Colonic mucosa (tissue), 4 donors: Measurements from ENCODE around the gene PRKAB2. TPM values are rescaled to one million over a fixed set of nuclear protein-coding genes. Genes with fewer than 3 reads are reported as not detected.
"Not testable (repeated sequence)": the region's sequence is repeated elsewhere in the genome, so short reads cannot be mapped to it uniquely, and the experiment has no call there.

Source experiments
- DNase-seq: peaks from one replicate; pipeline ENCODE4 v3.0.0-alpha.2; 2020
- H3K27ac ChIP-seq: fragments of 200-600 bp; one replicate; pipeline ENCODE4 v1.8.0; 2021
- H3K27me3 ChIP-seq: fragments of 200-600 bp; one replicate; pipeline ENCODE4 v1.8.0; 2021
- H3K36me3 ChIP-seq: fragments of 200-600 bp; one replicate; pipeline ENCODE4 v1.8.0; 2021
- H3K4me1 ChIP-seq: fragments of 200-600 bp; one replicate; pipeline ENCODE4 v1.8.0; 2021; ENCODE audit warnings: mild to moderate bottlenecking
- H3K4me3 ChIP-seq: fragments of 200-600 bp; one replicate; pipeline ENCODE4 v1.8.0; 2021
- H3K9ac ChIP-seq, 2 donors: one replicate each; pipeline ENCODE4 v1.7.0; 2013; ENCODE audit warnings: control low read depth in 2 of 2, low read depth in 2 of 2, low read length in 2 of 2
- H3K9me3 ChIP-seq: fragments of 200-600 bp; one replicate; pipeline ENCODE4 v1.8.0; 2021
- CTCF ChIP-seq: fragments of 200-600 bp; IDR thresholded peaks from one replicate; pipeline ENCODE4 v1.8.0; 2022; ENCODE audit warnings: antibody characterized with exemption, mild to moderate bottlenecking
- intact Hi-C: fragments of 100-400 bp; cut with DNase I; formaldehyde crosslinking; loops from one replicate; pipeline ENCODE4 v1.14.1; 2022
- total RNA-seq, 2 donors: library from RNA; stranded (reverse); fragmentation: NEBNext Ultra II Directional in 1 of 2; extraction: Animal tissue kit (Norgen Biotek cat#: 25700) in 1 of 2; gene quantifications; one replicate each; pipeline ENCODE4 v1.2.1, GENCODE V29; 2021
- donor health status: healthy.
- donor health status: DM: no; HTN: no; CAD: no.
- donor health status: DM: no; HTN: no; CAD: no.

The PRKAB2 gene
- total RNA-seq, 2 donors from 2014 or later: 11.3 to 22.5 TPM

GRCh38 chr1:147163019-147163418 is 9.3 kb downstream of the PRKAB2 start:
- H3K36me3 ChIP-seq: no peaks in the 10 kb centered on the region
- no peaks in the 10 kb centered on the region for H3K9me3 ChIP-seq
- no peak for TF ChIP-seq CTCF
- intact Hi-C loops: no loop called here
- H3K27ac ChIP-seq: no peak overlapping the region
- no peak overlapping the region for H3K4me3 ChIP-seq
- peaks cover 9% of the 10 kb centered on the region for H3K4me1 ChIP-seq
- no peak overlapping the region for H3K9ac ChIP-seq
- DNase-seq: no peak
- no peaks in the 10 kb centered on the region for H3K27me3 ChIP-seq

GRCh38 chr1:147162093-147162492 is 10.2 kb downstream of the PRKAB2 start:
- intact Hi-C loops: no loop called here
- H3K27me3 ChIP-seq: no peaks in the 10 kb centered on the region

GRCh38 chr1:147157116-147157515 is 15.2 kb downstream of the PRKAB2 start:
- intact Hi-C loops, H3K9me3 ChIP-seq, H3K36me3 ChIP-seq, H3K9ac ChIP-seq, H3K27ac ChIP-seq, H3K4me1 ChIP-seq, DNase-seq, H3K27me3 ChIP-seq, H3K4me3 ChIP-seq: not testable (repeated sequence)

More at GRCh38 chr1:147162093-147162492, 10.2 kb downstream of the PRKAB2 start:
- Histone ChIP-seq H3K9me3 (no peaks in the 10 kb centered on the region), H3K27ac (no peak overlapping the region), H3K4me1 (peaks cover 4% of the 10 kb centered on the region), H3K9ac (no peak overlapping the region), H3K36me3 (no peaks in the 10 kb centered on the region), H3K4me3 (no peak overlapping the region)
- no peak for DNase-seq
- no peak for TF ChIP-seq CTCF

GRCh38 chr1:147156642-147157041 is 15.6 kb downstream of the PRKAB2 start:
- intact Hi-C loops: no loop called here
- no peak overlapping the region for H3K4me3 ChIP-seq
- no peaks in the 10 kb centered on the region for H3K9me3 ChIP-seq
- no peaks in the 10 kb centered on the region for H3K4me1 ChIP-seq
- no peaks in the 10 kb centered on the region for H3K27me3 ChIP-seq
- H3K27ac ChIP-seq: no peak overlapping the region
- no peak for DNase-seq
- TF ChIP-seq CTCF: no peak
- no peaks in the 10 kb centered on the region for H3K36me3 ChIP-seq
- no peak overlapping the region for H3K9ac ChIP-seq

GRCh38 chr1:147152772-147153171 is 19.5 kb downstream of the PRKAB2 start:
- intact Hi-C loops: no loop called here
- TF ChIP-seq CTCF: no peak
- DNase-seq: no peak
- H3K27ac ChIP-seq: no peak overlapping the region
- no peak overlapping the region for H3K4me3 ChIP-seq
- H3K9me3 ChIP-seq: no peaks in the 10 kb centered on the region
- no peak overlapping the region for H3K9ac ChIP-seq
- no peaks in the 10 kb centered on the region for H3K36me3 ChIP-seq
- H3K27me3 ChIP-seq: no peaks in the 10 kb centered on the region
- no peaks in the 10 kb centered on the region for H3K4me1 ChIP-seq

- Histone ChIP-seq H3K27ac (no peak overlapping the region), H3K9ac (no peak overlapping the region)
Observed at GRCh38 chr1:147151244-147151643, 21.0 kb downstream of the PRKAB2 start.

More at GRCh38 chr1:147151244-147151643, 21.0 kb downstream of the PRKAB2 start:
- Histone ChIP-seq H3K27me3 (no peaks in the 10 kb centered on the region), H3K9me3 (no peaks in the 10 kb centered on the region), H3K4me1 (no peaks in the 10 kb centered on the region), H3K4me3 (no peak overlapping the region), H3K36me3 (no peaks in the 10 kb centered on the region)
- DNase-seq: no peak
- intact Hi-C loops: no loop called here
- TF ChIP-seq CTCF: no peak
